Stimulated activated CD4-positive, alpha-beta T cell treated with anti-CD3 and anti-CD28 coated beads, Interleukin-15, amount 100 ng/mL, for 1 hour (primary cell): ENCODE data around the gene CES1.
"Not testable (repeated sequence)": the region's sequence is repeated elsewhere in the genome, so short reads cannot be mapped to it uniquely, and the experiment has no call there.

ENCODE experiments used
- DNase-seq, 2 donors: peaks; one replicate each; pipeline ENCODE4 v3.0.0-alpha.2; 2020; ENCODE audit warnings: low read depth in 1 of 2, low spot score in 1 of 2

Gene CES1

GRCh38 chr16:55832773-55833691, at the start of gene CES1:
Gene CES1, minus strand, starts transcription at chr16:55833096. Its CDS starts 41 bp downstream, at chr16:55833055.
- no peak for DNase-seq

GRCh38 chr16:55876854-55877253, 44.0 kb upstream of the CES1 start:
- DNase-seq: no peak

- no peak for DNase-seq
These were observed 42.4 kb upstream of the CES1 start, which contains the start of gene CES5A for GRCh38 chr16:55875273-55875672. Gene CES5A, minus strand, starts transcription at chr16:55875373. Its CDS starts 152 bp downstream, at chr16:55875221.

GRCh38 chr16:55873122-55873521, 40.2 kb upstream of the CES1 start:
- no peak for DNase-seq

GRCh38 chr16:55872130-55872529, 39.2 kb upstream of the CES1 start:
- no peak for DNase-seq

GRCh38 chr16:55871411-55872038, 38.6 kb upstream of the CES1 start:
- DNase-seq: no peak

- no peak for DNase-seq
These were observed 36.1 kb upstream of the CES1 start for GRCh38 chr16:55868980-55869379.

GRCh38 chr16:55868137-55868536, 35.2 kb upstream of the CES1 start:
- no peak for DNase-seq

GRCh38 chr16:55861288-55861687, 28.4 kb upstream of the CES1 start:
- no peak for DNase-seq

GRCh38 chr16:55857650-55858049, 24.8 kb upstream of the CES1 start:
- not testable (repeated sequence) for DNase-seq

- DNase-seq: no peak
These were observed 24.1 kb upstream of the CES1 start for GRCh38 chr16:55856950-55857349.

GRCh38 chr16:55853114-55853513, 20.2 kb upstream of the CES1 start:
- no peak for DNase-seq

- no peak for DNase-seq
These were observed 16.6 kb upstream of the CES1 start for GRCh38 chr16:55849536-55849935.

- DNase-seq: no peak
These were observed 13.9 kb upstream of the CES1 start for GRCh38 chr16:55846598-55847346.

GRCh38 chr16:55843105-55843395, 10.2 kb upstream of the CES1 start:
- DNase-seq: no peak

- DNase-seq: no peak
These were observed 9.6 kb upstream of the CES1 start for GRCh38 chr16:55842369-55843104.

GRCh38 chr16:55839115-55839514, 6.2 kb upstream of the CES1 start:
- no peak for DNase-seq

- no peak for DNase-seq
These were observed 3.3 kb upstream of the CES1 start for GRCh38 chr16:55836158-55836611.

GRCh38 chr16:55835581-55835980, 2.7 kb upstream of the CES1 start:
- DNase-seq: no peak

- not testable (repeated sequence) for DNase-seq
These were observed 2.3 kb upstream of the CES1 start for GRCh38 chr16:55835173-55835572.

- DNase-seq: no peak
These were observed 1.2 kb upstream of the CES1 start for GRCh38 chr16:55834049-55834448.
